AG04450 (cell line): ENCODE measurements around the gene BOD1L1. TPM values are rescaled to one million over a fixed set of nuclear protein-coding genes. Genes with fewer than 3 reads are reported as not detected.

Source experiments
- CTCF ChIA-PET: fragments of 300-600, 350-600 bp; formaldehyde crosslinking; extraction: SDS; loops from one replicate; lab custom pipeline; 2022; ENCODE audit warnings: antibody characterized with exemption, inconsistent platforms; lab: Charles Lee
- POLR2A ChIA-PET: fragments of 350-600 bp; formaldehyde crosslinking; extraction: SDS; loops from one replicate; lab custom pipeline; 2021; ENCODE audit warnings: antibody characterized with exemption, inconsistent platforms; lab: Yijun Ruan, JAX
- DNase-seq: peaks from one replicate; pipeline ENCODE4 v3.0.0-alpha.2; 2011; ENCODE audit warnings: low read depth, low spot score
- H3K27ac ChIP-seq: one replicate; pipeline ENCODE4 v1.5.1; 2012; ENCODE audit warnings: low read depth, low read length, control low read depth
- H3K27me3 ChIP-seq: one replicate; pipeline ENCODE4 v1.6.0; 2012; ENCODE audit warnings: low read length; ENCODE audit not compliant: control insufficient read depth, insufficient read depth
- H3K4me3 ChIP-seq: 2 replicates; pipeline ENCODE4 v1.5.1; 2011; ENCODE audit warnings: mild to moderate bottlenecking, low read depth, low read length, control low read depth
- H3K9me3 ChIP-seq: 2 replicates; pipeline ENCODE4 v1.5.1; 2012; ENCODE audit warnings: low read length; ENCODE audit not compliant: control insufficient read depth, insufficient read depth
- CTCF ChIP-seq: IDR thresholded peaks from 2 replicates; pipeline ENCODE4 v1.5.1; 2011; ENCODE audit warnings: low read depth, low read length, control low read depth, inconsistent platforms
- polyA plus RNA-seq: library from polyadenylated mRNA; depleted of rRNA; stranded (reverse); fragments of >200 nt; gene quantifications from 2 replicates; pipeline ENCODE4 v1.2.3, GENCODE V29; 2011

The BOD1L1 gene
- polyA plus RNA-seq, 1 experiment, result 23.1 TPM

DNA sequence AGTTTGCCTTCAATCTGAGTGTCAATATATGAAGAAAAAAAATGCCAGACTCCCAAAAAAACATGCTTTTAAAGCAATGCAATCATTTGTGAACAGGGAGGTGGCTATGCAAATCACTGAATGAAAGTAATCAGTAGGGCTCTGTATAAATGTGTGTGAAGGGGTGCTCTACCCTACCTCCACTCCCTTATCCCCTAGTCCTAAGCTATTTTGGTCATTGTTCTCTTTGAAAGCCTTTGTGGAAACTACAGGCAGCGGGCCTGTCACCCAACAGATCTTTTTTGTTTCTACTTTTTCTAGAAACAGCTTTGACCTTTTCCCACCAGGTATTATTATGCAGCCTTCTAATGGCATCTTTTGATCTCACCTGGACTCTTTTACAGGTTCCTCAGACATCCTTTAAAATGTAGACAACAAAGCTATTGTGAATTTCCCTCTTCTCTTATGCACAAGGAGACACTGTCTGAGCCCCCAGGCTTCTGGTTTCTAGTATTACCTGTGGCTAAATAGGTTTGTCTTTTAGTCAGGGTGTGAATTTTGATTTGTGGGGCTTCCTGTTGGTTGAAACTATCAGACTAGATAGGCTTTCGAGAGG is 9.2 kb downstream of the BOD1L1 start:
- Histone ChIP-seq H3K27me3 (no peaks in the 10 kb centered on the region), H3K9me3 (no peaks in the 10 kb centered on the region), H3K27ac (no peak overlapping the region), H3K4me3 (no peak overlapping the region)
- CTCF ChIA-PET, result no interaction called here
- POLR2A ChIA-PET, result no interaction called here
- TF ChIP-seq CTCF, result no peak
- no peak for DNase-seq

DNA sequence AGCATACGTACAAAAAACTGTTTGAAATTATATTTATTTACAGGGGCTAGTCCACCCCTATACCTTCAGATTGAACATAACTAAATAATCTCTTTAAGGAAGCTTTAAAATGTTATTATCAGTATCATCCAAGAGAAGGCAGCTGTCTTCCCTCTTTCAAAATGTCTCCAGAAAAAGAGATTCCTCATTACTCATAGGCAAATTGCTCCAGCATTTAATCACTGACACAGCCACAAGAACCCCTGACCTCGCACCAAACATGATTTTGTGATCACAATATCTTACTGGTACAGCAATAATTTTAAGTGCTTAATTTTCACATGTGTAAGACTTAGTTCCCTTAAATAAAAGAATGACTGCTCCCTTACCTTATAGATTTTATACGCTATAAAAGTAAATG is 9.7 kb downstream of the BOD1L1 start:
- no peaks in the 10 kb centered on the region for H3K9me3 ChIP-seq
- ChIA-PET POLR2A (no interaction called here), CTCF (no interaction called here)
- H3K27me3 ChIP-seq, result no peaks in the 10 kb centered on the region
- no peak overlapping the region for H3K27ac ChIP-seq
- no peak overlapping the region for H3K4me3 ChIP-seq
- no peak for DNase-seq
- no peak for TF ChIP-seq CTCF

- CTCF ChIA-PET, result no interaction called here
- H3K9me3 ChIP-seq, result no peaks in the 10 kb centered on the region
- DNase-seq, result no peak
- POLR2A ChIA-PET, result no interaction called here
- TF ChIP-seq CTCF, result no peak
- H3K27ac ChIP-seq, result no peak overlapping the region
- no peak overlapping the region for H3K4me3 ChIP-seq
- H3K27me3 ChIP-seq, result no peaks in the 10 kb centered on the region
Measured at GRCh38 chr4:13616597-13616996, 10.9 kb downstream of the BOD1L1 start.

DNA sequence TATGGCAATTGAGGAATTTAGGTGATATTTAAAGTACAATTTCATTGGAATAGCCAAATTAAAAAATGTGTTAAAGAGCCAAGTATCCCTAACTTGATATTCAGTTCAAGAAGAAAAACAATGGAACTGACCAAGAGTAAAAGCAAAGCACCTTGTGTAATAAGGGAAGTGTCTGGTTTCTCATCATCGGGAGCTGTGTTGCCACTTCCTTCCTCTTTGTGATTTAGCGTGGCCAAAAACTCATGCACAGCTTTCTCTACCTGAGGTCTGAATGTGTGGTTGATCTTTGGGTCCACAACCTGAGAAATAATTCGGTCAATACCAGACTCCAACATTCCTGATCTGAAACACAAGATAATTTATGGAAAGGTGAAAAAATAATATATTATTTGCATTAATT is 12.4 kb downstream of the BOD1L1 start:
- POLR2A ChIA-PET, result no interaction called here
- H3K27me3 ChIP-seq, result no peaks in the 10 kb centered on the region
- no peak for DNase-seq
- no peak overlapping the region for H3K4me3 ChIP-seq
- H3K27ac ChIP-seq, result no peak overlapping the region
- CTCF ChIA-PET, result no interaction called here
- TF ChIP-seq CTCF, result no peak
- H3K9me3 ChIP-seq, result no peaks in the 10 kb centered on the region

DNA sequence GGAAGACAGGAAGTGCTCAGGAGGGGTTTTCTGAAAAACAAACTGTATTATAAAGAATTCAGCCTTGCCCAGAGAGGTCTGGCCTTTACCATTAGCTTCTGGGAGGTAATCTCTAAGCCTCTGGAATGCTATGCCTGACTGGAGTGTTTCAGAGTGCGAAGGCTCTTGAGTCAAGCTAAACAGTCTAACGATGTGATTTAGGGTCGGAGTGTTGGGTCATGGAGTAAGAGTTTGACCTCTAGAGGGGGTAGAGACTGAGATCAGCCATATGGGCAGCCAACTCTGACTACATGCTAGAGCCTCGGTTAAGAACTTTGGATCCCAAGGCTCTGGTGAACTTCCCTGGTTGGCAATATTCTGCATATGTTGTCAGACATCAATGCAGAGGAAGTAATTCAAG is 15.0 kb downstream of the BOD1L1 start:
- TF ChIP-seq CTCF, result no peak
- ChIA-PET CTCF (no interaction called here), POLR2A (no interaction called here)
- Histone ChIP-seq H3K27me3 (no peaks in the 10 kb centered on the region), H3K4me3 (no peak overlapping the region), H3K9me3 (no peaks in the 10 kb centered on the region), H3K27ac (no peak overlapping the region)
- DNase-seq, result no peak
